HG03108 (cell line): ENCODE results near the gene RGS13.

Experiments
- ATAC-seq: cut with Tn5 transposase; IDR thresholded peaks from one replicate; pipeline ENCODE4 v1.9.1; 2021; ENCODE audit warnings: moderate library complexity; ENCODE audit not compliant: unreplicated experiment

Gene RGS13

GRCh38 chr1:192626366-192627179 lies 9.4 kb upstream of the RGS13 start:
- ATAC-seq, result peak; percentile 94

- no peak for ATAC-seq
Measured at GRCh38 chr1:192627901-192628300, 8.0 kb upstream of the RGS13 start.

GRCh38 chr1:192628396-192629057 lies 7.4 kb upstream of the RGS13 start:
- ATAC-seq, result no peak

GRCh38 chr1:192629612-192630011 lies 6.3 kb upstream of the RGS13 start:
- no peak for ATAC-seq

GRCh38 chr1:192630521-192631287 lies 5.2 kb upstream of the RGS13 start:
- no peak for ATAC-seq

GRCh38 chr1:192631749-192632148 lies 4.2 kb upstream of the RGS13 start:
- ATAC-seq, result no peak

- no peak for ATAC-seq
Measured at GRCh38 chr1:192632188-192632587, 3.8 kb upstream of the RGS13 start.

- ATAC-seq, result no peak
Measured at GRCh38 chr1:192632641-192633532, 3.1 kb upstream of the RGS13 start.

GRCh38 chr1:192633533-192634253 lies 2.3 kb upstream of the RGS13 start:
- ATAC-seq, result no peak

GRCh38 chr1:192635041-192635440 lies 906 bp upstream of the RGS13 start:
- no peak for ATAC-seq

GRCh38 chr1:192639607-192640368 lies 3.8 kb downstream of the RGS13 start:
- ATAC-seq, result peak; percentile 91

GRCh38 chr1:192652159-192652558 lies 16.2 kb downstream of the RGS13 start:
- no peak for ATAC-seq

- no peak for ATAC-seq
Measured at GRCh38 chr1:192654120-192654519, 18.2 kb downstream of the RGS13 start.

GRCh38 chr1:192654591-192655251 lies 18.8 kb downstream of the RGS13 start:
- no peak for ATAC-seq

GRCh38 chr1:192657760-192658159 lies 21.8 kb downstream of the RGS13 start:
- no peak for ATAC-seq

GRCh38 chr1:192658255-192658654 lies 22.3 kb downstream of the RGS13 start:
- no peak for ATAC-seq

- no peak for ATAC-seq
Measured at GRCh38 chr1:192660613-192661012, 24.7 kb downstream of the RGS13 start.

GRCh38 chr1:192668409-192668983 lies 32.5 kb downstream of the RGS13 start:
- ATAC-seq, result no peak
